GM10847 (cell line): Measurements from ENCODE around the gene DMRT1.

Experiments
- POLR2A ChIP-seq: IDR thresholded peaks from 2 replicates; pipeline ENCODE4 v1.6.1; 2011; ENCODE audit not compliant: insufficient read length; ENCODE audit errors: extremely low read depth

Gene DMRT1

GRCh38 chr9:982394-983230, 141.1 kb downstream of the DMRT1 start:
- TF ChIP-seq POLR2A, result no peak

GRCh38 chr9:994005-994404, 152.5 kb downstream of the DMRT1 start:
- no peak for TF ChIP-seq POLR2A

- no peak for TF ChIP-seq POLR2A
These were observed 153.7 kb downstream of the DMRT1 start for GRCh38 chr9:995192-995591.

GRCh38 chr9:995781-996180, 154.3 kb downstream of the DMRT1 start:
- TF ChIP-seq POLR2A, result no peak

DNA sequence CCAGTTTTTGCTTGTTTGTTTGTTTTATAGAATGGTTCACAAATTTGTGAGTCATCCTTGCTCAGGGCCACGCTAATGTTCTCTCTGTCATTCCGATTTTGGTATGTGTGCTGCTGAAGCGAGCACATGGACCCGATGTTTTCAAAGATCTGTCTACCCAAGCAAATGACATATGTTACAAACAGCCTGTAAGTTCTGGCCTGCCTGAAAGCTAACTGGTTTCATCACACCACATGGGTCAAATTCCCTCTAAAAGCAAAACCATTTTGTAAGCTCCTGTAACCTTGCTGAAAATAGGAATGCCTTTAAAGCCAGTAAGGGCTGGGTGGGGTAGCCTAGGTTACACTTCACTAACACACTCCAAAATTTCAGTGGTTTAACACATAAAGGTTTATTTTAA, 160.3 kb downstream of the DMRT1 start:
- TF ChIP-seq POLR2A, result no peak

GRCh38 chr9:1002678-1003077, 161.2 kb downstream of the DMRT1 start:
- no peak for TF ChIP-seq POLR2A

DNA sequence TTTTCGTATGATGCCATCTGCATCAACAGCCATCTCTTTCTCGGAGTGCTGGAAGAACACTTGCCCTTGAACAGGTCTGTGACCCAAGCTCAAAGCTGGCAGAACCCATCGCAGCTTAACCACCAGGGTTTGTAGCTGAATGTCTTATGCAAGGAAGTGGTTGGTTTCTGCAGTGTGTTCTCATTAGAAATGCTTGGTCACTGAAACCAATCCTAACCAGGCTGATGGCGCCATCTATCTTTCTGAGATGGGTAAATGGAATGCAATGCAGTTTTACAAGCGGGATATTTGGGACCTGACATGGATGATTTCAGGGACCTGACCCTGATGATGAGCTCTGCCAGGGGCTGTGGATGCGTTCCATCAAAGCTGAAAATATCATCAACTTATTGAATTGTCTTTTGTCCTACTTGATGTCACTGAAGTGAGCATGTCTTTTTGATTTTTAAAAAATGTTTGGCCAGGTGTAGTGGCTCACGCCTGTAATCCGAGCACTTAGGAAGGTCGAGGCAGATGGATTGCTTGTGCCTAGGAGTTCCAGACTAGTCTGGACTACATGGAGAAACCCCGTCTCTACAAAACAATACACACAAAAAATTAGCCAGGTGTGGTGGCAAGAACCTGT, 163.7 kb downstream of the DMRT1 start:
- no peak for TF ChIP-seq POLR2A

DNA sequence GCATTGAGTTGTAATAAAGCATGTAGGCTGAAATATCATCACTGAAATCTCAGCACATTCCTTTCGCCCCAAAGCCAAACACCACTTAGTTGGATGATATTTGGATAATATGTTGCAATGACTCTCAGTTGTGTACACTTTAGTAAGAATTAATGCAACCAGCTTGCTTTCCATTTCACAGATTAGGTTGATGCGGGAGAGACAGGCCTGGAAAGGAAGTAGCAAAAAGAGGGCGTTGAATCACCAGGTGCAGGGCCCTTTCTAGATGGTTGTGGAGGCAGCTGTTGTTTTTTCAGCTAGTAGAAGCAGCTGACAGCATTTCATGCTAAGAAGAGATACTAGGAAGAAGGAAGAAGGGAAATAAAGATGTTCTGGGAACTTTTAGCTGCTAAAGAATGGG, 165.8 kb downstream of the DMRT1 start:
- TF ChIP-seq POLR2A, result no peak

GRCh38 chr9:1008216-1008615, 166.7 kb downstream of the DMRT1 start:
- no peak for TF ChIP-seq POLR2A

- no peak for TF ChIP-seq POLR2A
These were observed 167.7 kb downstream of the DMRT1 start for GRCh38 chr9:1009101-1009707.

GRCh38 chr9:1013021-1013420, 171.5 kb downstream of the DMRT1 start:
- TF ChIP-seq POLR2A, result no peak

DNA sequence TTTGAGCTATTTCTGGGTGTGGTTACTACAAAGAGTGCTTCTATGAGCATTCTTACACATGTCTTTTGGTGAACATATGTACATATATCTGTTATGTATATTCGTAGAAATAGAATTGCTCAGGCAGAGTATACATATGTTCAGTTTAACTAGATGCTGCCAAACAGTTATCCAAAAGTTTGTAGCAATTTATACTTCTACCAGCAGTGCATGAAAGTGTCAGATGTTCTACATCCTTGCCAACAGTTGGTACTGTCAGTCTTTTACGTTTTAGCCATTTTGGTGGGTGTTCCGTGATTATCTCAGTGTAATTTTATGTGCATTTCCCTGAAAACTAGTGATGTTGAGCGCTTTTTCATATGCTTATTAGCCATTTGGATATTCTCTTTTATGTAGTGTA, 172.7 kb downstream of the DMRT1 start:
- no peak for TF ChIP-seq POLR2A

DNA sequence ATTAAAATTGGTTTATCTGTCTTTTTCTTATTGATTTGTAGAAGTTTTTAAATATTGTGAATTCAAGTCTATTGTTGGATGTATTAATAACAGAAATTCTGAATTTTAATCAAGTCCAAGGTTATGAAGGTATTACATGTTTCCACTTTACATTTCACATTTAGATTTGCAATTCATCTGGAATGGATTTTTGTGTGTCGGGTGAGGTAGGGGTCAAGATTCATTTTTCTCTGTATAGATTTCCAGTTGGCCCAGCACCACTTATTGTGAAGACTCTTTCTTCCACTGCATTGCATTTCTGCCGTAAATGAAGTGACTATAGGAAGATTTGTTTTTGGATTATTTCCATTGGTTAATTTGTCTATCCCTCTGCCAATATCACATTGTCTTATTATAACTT, 173.1 kb downstream of the DMRT1 start:
- no peak for TF ChIP-seq POLR2A

DNA sequence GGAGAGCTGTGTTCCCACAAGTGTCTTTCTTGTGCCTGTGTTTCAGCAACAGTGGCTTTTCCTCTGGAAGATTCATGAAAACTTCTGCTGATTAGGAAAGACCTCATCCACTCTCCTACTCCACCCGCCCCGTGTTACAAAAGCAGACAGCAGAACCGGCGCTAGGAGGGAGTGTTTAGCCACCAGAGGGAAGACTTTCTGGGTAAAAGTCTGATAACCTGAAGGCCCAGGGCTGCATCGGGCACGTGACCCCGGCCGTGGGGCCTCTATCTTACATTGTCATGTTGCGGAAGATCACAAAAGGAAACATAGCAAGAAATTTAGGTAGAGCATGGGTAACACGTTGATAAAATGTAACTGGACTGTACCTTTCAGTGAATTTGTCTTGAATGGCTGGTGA, 176.6 kb downstream of the DMRT1 start:
- no peak for TF ChIP-seq POLR2A
